Measurements from ENCODE around the gene LDLRAD3. TPM values are rescaled to one million over a fixed set of nuclear protein-coding genes. Genes with fewer than 3 reads are reported as not detected.
"Not testable (repeated sequence)": the region's sequence is repeated elsewhere in the genome, so short reads cannot be mapped to it uniquely, and the experiment has no call there.

The LDLRAD3 gene
- total and polyA plus RNA-seq, 3 donors from 2014 or later = 7.1 to 14.6 (median 12.0) TPM

GRCh38 chr11:36009473-36009872 is 65.6 kb downstream of the LDLRAD3 start:
- TF ChIP-seq POLR2A (IDR thresholded peaks at IDR 0.05) = no peak
- TF ChIP-seq CTCF (IDR thresholded peaks at IDR 0.05) = no peak
- Histone ChIP-seq H3K27ac (peak overlapping the region; percentile 2 to 44), H3K9me3 (no peaks in the 10 kb centered on the region), H3K4me3 (no peak overlapping the region), H3K27me3 (no peaks in the 10 kb centered on the region), H3K36me3 (ENCODE audit: low read depth, missing control alignments) (no peaks in the 10 kb centered on the region), H3K4me1 (peaks cover 18% of the 10 kb centered on the region)
- intact Hi-C loops (cut with DNase I; ENCODE audit: low total_unique reads) = no loop called here
- no peak for DNase-seq
- 42 to 58% methylated on average over 4 of the region's 4 CpGs for WGBS, 2 donors

GRCh38 chr11:36010010-36010740 is 66.3 kb downstream of the LDLRAD3 start:
- Histone ChIP-seq H3K36me3 (ENCODE audit: low read depth, missing control alignments) (no peaks in the 10 kb centered on the region), H3K27ac (peak overlapping the region in 1 of 2 donors; percentile 45), H3K27me3 (no peaks in the 10 kb centered on the region), H3K4me1 (peaks cover 19% of the 10 kb centered on the region), H3K9me3 (no peaks in the 10 kb centered on the region), H3K4me3 (no peak overlapping the region)
- TF ChIP-seq CTCF (IDR thresholded peaks at IDR 0.05) (no peak), POLR2A (IDR thresholded peaks at IDR 0.05) (no peak)
- no peak for DNase-seq
- intact Hi-C loops (cut with DNase I; ENCODE audit: low total_unique reads) = no loop called here
- WGBS, 2 donors = 69 to 85% methylated on average over 2 of the region's 2 CpGs

GRCh38 chr11:36011574-36011973 is 67.7 kb downstream of the LDLRAD3 start:
- WGBS, 2 donors = 87 to 95% methylated on average over 5 of the region's 5 CpGs
- Histone ChIP-seq H3K27ac (no peak overlapping the region), H3K9me3 (no peaks in the 10 kb centered on the region), H3K27me3 (no peaks in the 10 kb centered on the region), H3K4me1 (peaks cover 28% of the 10 kb centered on the region), H3K4me3 (no peak overlapping the region), H3K36me3 (ENCODE audit: low read depth, missing control alignments) (no peaks in the 10 kb centered on the region)
- TF ChIP-seq POLR2A (IDR thresholded peaks at IDR 0.05) (no peak), CTCF (IDR thresholded peaks at IDR 0.05) (no peak)
- no peak for DNase-seq
- intact Hi-C loops (cut with DNase I; ENCODE audit: low total_unique reads) = no loop called here

GRCh38 chr11:36012455-36012854 is 68.6 kb downstream of the LDLRAD3 start:
- TF ChIP-seq CTCF (IDR thresholded peaks at IDR 0.05) = no peak
- TF ChIP-seq POLR2A (IDR thresholded peaks at IDR 0.05) = no peak
- H3K4me3 ChIP-seq = no peak overlapping the region
- peaks cover 28% of the 10 kb centered on the region for H3K4me1 ChIP-seq
- H3K9me3 ChIP-seq = no peaks in the 10 kb centered on the region
- 44 to 48% methylated on average over 5 of the region's 5 CpGs for WGBS, 2 donors
- H3K36me3 ChIP-seq (ENCODE audit: low read depth, missing control alignments) = no peaks in the 10 kb centered on the region
- H3K27me3 ChIP-seq = no peaks in the 10 kb centered on the region
- no peak for DNase-seq
- intact Hi-C loops (cut with DNase I; ENCODE audit: low total_unique reads) = no loop called here
- peak overlapping the region in 1 of 2 donors; percentile 36 for H3K27ac ChIP-seq

GRCh38 chr11:36012979-36013378 is 69.1 kb downstream of the LDLRAD3 start:
- Histone ChIP-seq H3K27ac (peak overlapping the region in 1 of 2 donors; percentile 36), H3K27me3 (no peaks in the 10 kb centered on the region), H3K4me1 (peaks cover 28% of the 10 kb centered on the region), H3K9me3 (no peaks in the 10 kb centered on the region), H3K36me3 (ENCODE audit: low read depth, missing control alignments) (no peaks in the 10 kb centered on the region), H3K4me3 (no peak overlapping the region)
- no peak for TF ChIP-seq POLR2A (IDR thresholded peaks at IDR 0.05)
- no peak for TF ChIP-seq CTCF (IDR thresholded peaks at IDR 0.05)
- intact Hi-C loops (cut with DNase I; ENCODE audit: low total_unique reads) = no loop called here
- no peak for DNase-seq
- WGBS, 2 donors = 51 to 57% methylated on average over 2 of the region's 2 CpGs

GRCh38 chr11:36013446-36013845 is 69.6 kb downstream of the LDLRAD3 start:
- H3K4me3 ChIP-seq; H3K36me3 ChIP-seq (ENCODE audit: low read depth, missing control alignments); DNase-seq; intact Hi-C loops (cut with DNase I; ENCODE audit: low total_unique reads); H3K27me3 ChIP-seq; H3K9me3 ChIP-seq: not testable (repeated sequence)
- Histone ChIP-seq H3K4me1 (peaks cover 26% of the 10 kb centered on the region), H3K27ac (peak overlapping the region in 1 of 2 donors; percentile 36)
- WGBS, 2 donors = 71 to 83% methylated on average over 1 of the region's 1 CpG
